GM23248 (cell line): Measurements from ENCODE around the gene SS18L1.

Experiments used
- EZH2 ChIP-seq: fragments of 200-600 bp; sonication (generic); IDR thresholded peaks from 2 replicates; pipeline ENCODE4 v1.6.1; 2018; ENCODE audit warnings: antibody characterized with exemption, mild to moderate bottlenecking; ENCODE audit not compliant: insufficient read depth, poor library complexity, severe bottlenecking
- EZH2phosphoT487 ChIP-seq: fragments of 200-600 bp; sonication (generic); IDR thresholded peaks from 2 replicates; pipeline ENCODE4 v1.6.1; 2018; ENCODE audit warnings: antibody characterized with exemption, moderate library complexity, mild to moderate bottlenecking, low read depth; ENCODE audit not compliant: insufficient read depth

DNA sequence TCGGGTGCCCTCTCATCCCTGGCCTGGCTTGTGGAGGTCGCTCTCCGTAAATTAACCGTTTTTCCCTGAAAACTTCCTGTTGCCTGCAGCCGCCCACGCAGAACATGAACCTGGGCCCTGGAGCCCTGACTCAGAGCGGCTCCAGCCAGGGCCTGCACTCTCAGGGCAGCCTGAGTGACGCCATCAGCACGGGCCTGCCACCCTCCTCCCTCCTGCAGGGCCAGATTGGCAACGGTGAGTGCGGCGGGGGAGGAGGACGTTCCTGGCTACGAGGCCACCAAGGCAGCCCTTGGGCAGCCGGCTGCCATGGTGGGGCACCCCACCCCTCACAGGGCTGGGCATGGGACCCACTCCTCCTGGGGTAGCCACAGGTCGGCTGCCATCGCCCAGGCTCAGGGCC, 17.8 kb downstream of the SS18L1 start:
- no peak for TF ChIP-seq EZH2phosphoT487
- TF ChIP-seq EZH2, result no peak
